OCI-LY7 (cell line): ENCODE results near the gene DGKZ. TPM values are rescaled to one million over a fixed set of nuclear protein-coding genes. Genes with fewer than 3 reads are reported as not detected.

ENCODE experiments used
- BruUV-seq: library from RNA; stranded (reverse); fragments of 400-500 nt; replicated peaks from 2 replicates; lab custom pipeline; 2021; lab: Mats Ljungman, UMichigan
- CTCF ChIA-PET: fragments of 300-600 bp; sonication (Branson Sonifier 250); formaldehyde crosslinking; loops from one replicate; lab custom pipeline; 2022; ENCODE audit warnings: antibody characterized with exemption; ENCODE audit not compliant: unreplicated experiment; lab: Charles Lee
- POLR2A ChIA-PET: fragments of 300-600 bp; sonication (Branson Sonifier 250); formaldehyde crosslinking; loops from one replicate; lab custom pipeline; 2022; ENCODE audit warnings: antibody characterized with exemption; lab: Charles Lee
- DNase-seq: peaks from one replicate; pipeline ENCODE4 v3.0.0-alpha.2; 2015; ENCODE audit warnings: low spot score
- H2AFZ ChIP-seq: fragments of 200-600 bp; sonication (generic), shearing (Covaris generic); 2 replicates; pipeline ENCODE4 v1.6.1; 2014; ENCODE audit warnings: mild to moderate bottlenecking, antibody characterized with exemption, low read length, moderate library complexity
- H3K27ac ChIP-seq: fragments of 200-600 bp; sonication (generic); 2 replicates; pipeline ENCODE4 v1.5.1; 2014; ENCODE audit warnings: mixed run types, low read depth, mild to moderate bottlenecking, moderate library complexity, low read length, inconsistent platforms; ENCODE audit not compliant: poor library complexity, severe bottlenecking
- H3K36me3 ChIP-seq: fragments of 200-600 bp; sonication (generic); 2 replicates; pipeline ENCODE4 v1.6.1; 2014; ENCODE audit warnings: mild to moderate bottlenecking, antibody characterized with exemption, low read length, moderate library complexity, mixed read lengths; ENCODE audit not compliant: insufficient read depth
- H3K4me1 ChIP-seq: fragments of 200-600 bp; sonication (generic); 2 replicates; pipeline ENCODE4 v1.5.1; 2014; ENCODE audit warnings: mild to moderate bottlenecking, low read length; ENCODE audit not compliant: insufficient read depth, poor library complexity, severe bottlenecking
- H3K4me2 ChIP-seq: fragments of 200-600 bp; sonication (generic); 2 replicates; pipeline ENCODE4 v1.6.1; 2014; ENCODE audit warnings: mild to moderate bottlenecking, low read length
- H3K4me3 ChIP-seq: fragments of 200-600 bp; sonication (generic); 2 replicates; pipeline ENCODE4 v1.5.1; 2014; ENCODE audit warnings: mild to moderate bottlenecking, low read depth, low read length; ENCODE audit not compliant: poor library complexity, severe bottlenecking
- H3K79me2 ChIP-seq: fragments of 200-600 bp; sonication (generic); 2 replicates; pipeline ENCODE4 v1.6.1; 2016; ENCODE audit warnings: low read depth, mild to moderate bottlenecking, low read length, moderate library complexity, mixed read lengths; ENCODE audit not compliant: insufficient read depth
- H3K9me2 ChIP-seq: fragments of 200-600 bp; sonication (generic); 2 replicates; pipeline ENCODE4 v1.6.1; 2016; ENCODE audit warnings: mild to moderate bottlenecking, low read length, mixed read lengths; ENCODE audit not compliant: insufficient read depth
- H3K9me3 ChIP-seq: fragments of 200-600 bp; sonication (generic); 2 replicates; pipeline ENCODE4 v1.6.1; 2014; ENCODE audit warnings: mild to moderate bottlenecking, mixed run types, low read length, mixed read lengths
- H4K20me1 ChIP-seq: fragments of 200-600 bp; sonication (generic); 2 replicates; pipeline ENCODE4 v1.6.1; 2014; ENCODE audit warnings: mild to moderate bottlenecking, antibody characterized with exemption, low read length, moderate library complexity, mixed read lengths; ENCODE audit not compliant: insufficient read depth
- CTCF ChIP-seq: fragments of 200-600 bp; sonication (generic); conservative IDR thresholded peaks from 2 replicates; pipeline ENCODE4 v1.5.1; 2014; ENCODE audit warnings: mild to moderate bottlenecking, antibody characterized with exemption, low read length, moderate library complexity, mixed read lengths
- EZH2phosphoT487 ChIP-seq: fragments of 200-600 bp; sonication (generic); IDR thresholded peaks from 2 replicates; pipeline ENCODE4 v1.6.1; 2018; ENCODE audit warnings: low read depth, borderline replicate concordance, mild to moderate bottlenecking, mixed run types, antibody characterized with exemption, low read length, moderate library complexity, mixed read lengths
- intact Hi-C: fragments of 100-400 bp; cut with micrococcal nuclease; formaldehyde crosslinking; loops from one replicate; pipeline ENCODE4 v1.10.0; 2022; ENCODE audit not compliant: unreplicated experiment
- total RNA-seq, 2 experiments: library from RNA; depleted of rRNA in 1 of 2; stranded (reverse); fragments of >200 nt in 1 of 2; shearing (Covaris generic) in 1 of 2; gene quantifications; 2 replicates each; pipeline ENCODE4 v1.2.3, GENCODE V29; 2014 to 2022

DGKZ gene
- total RNA-seq, 2 experiments from 2014 or later = 134 to 141 TPM

- no peak for DNase-seq
- Histone ChIP-seq H3K36me3 (peaks cover 8% of the 10 kb centered on the region; the same call in 1 of the 2 replicates), H3K79me2 (peaks cover 27% of the 10 kb centered on the region; the same call in 1 of the 2 replicates), H3K4me3 (no peak overlapping the region), H3K27ac (no peak overlapping the region), H3K4me2 (no peak overlapping the region), H3K9me2 (no peaks in the 10 kb centered on the region), H3K4me1 (peaks cover 35% of the 10 kb centered on the region), H4K20me1 (no peaks in the 10 kb centered on the region), H2AFZ (no peak overlapping the region), H3K9me3 (no peaks in the 10 kb centered on the region)
- no TSS peak for BruUV-seq
- ChIA-PET POLR2A (no interaction called here), CTCF (no interaction called here)
- intact Hi-C loops = no loop called here
- TF ChIP-seq EZH2phosphoT487 (no peak), CTCF (no peak)
Observed at GRCh38 chr11:46356924-46357482, 9.7 kb downstream of the DGKZ start.

- Histone ChIP-seq H3K4me1 (peaks cover 35% of the 10 kb centered on the region), H3K27ac (no peak overlapping the region), H3K4me2 (no peak overlapping the region), H2AFZ (no peak overlapping the region), H4K20me1 (no peaks in the 10 kb centered on the region), H3K4me3 (no peak overlapping the region), H3K79me2 (peaks cover 32% of the 10 kb centered on the region), H3K9me2 (no peaks in the 10 kb centered on the region), H3K9me3 (no peaks in the 10 kb centered on the region), H3K36me3 (peaks cover 10% of the 10 kb centered on the region; the same call in 1 of the 2 replicates)
- no peak for DNase-seq
- TF ChIP-seq CTCF (no peak), EZH2phosphoT487 (no peak)
- POLR2A ChIA-PET = interaction anchor here (1.5 kb wide), 1 partner anchor 8 kb away, joined by 9 read pairs; no protein-coding TSS in a partner anchor
- intact Hi-C loops = no loop called here
- CTCF ChIA-PET = no interaction called here
- BruUV-seq = no TSS peak
Observed at GRCh38 chr11:46357483-46357936, 10.2 kb downstream of the DGKZ start.

GRCh38 chr11:46359953-46360352 is 12.7 kb downstream of the DGKZ start:
- no peaks in the 10 kb centered on the region for H3K9me2 ChIP-seq
- H4K20me1 ChIP-seq = no peaks in the 10 kb centered on the region
- peaks cover 19% of the 10 kb centered on the region; the same call in 1 of the 2 replicates for H3K36me3 ChIP-seq
- TF ChIP-seq EZH2phosphoT487 (no peak), CTCF (no peak)
- peak overlapping the region; percentile 82 for H3K27ac ChIP-seq
- no peak for DNase-seq
- H3K79me2 ChIP-seq = peaks cover 36% of the 10 kb centered on the region
- H2AFZ ChIP-seq = no peak overlapping the region
- BruUV-seq = no TSS peak
- intact Hi-C loops = no loop called here
- CTCF ChIA-PET = interaction anchor here (0.6 kb wide), 1 partner anchor 159 kb away, joined by 4 read pairs; no protein-coding TSS in a partner anchor
- no peak overlapping the region for H3K4me3 ChIP-seq
- no peaks in the 10 kb centered on the region for H3K9me3 ChIP-seq
- POLR2A ChIA-PET = interaction anchor here (0.7 to 3.5 kb wide), 7 partner anchors 9 to 440 kb away, joined by 3 to 38 read pairs (median 4); partner anchors contain the start of gene DGKZ
- H3K4me2 ChIP-seq = no peak overlapping the region
- H3K4me1 ChIP-seq = peaks cover 42% of the 10 kb centered on the region
